ENCODE results near the gene LBHD2. TPM values are rescaled to one million over a fixed set of nuclear protein-coding genes. Genes with fewer than 3 reads are reported as not detected.

The LBHD2 gene
- total RNA-seq, 1 donor from 2014 or later = not detected

DNA sequence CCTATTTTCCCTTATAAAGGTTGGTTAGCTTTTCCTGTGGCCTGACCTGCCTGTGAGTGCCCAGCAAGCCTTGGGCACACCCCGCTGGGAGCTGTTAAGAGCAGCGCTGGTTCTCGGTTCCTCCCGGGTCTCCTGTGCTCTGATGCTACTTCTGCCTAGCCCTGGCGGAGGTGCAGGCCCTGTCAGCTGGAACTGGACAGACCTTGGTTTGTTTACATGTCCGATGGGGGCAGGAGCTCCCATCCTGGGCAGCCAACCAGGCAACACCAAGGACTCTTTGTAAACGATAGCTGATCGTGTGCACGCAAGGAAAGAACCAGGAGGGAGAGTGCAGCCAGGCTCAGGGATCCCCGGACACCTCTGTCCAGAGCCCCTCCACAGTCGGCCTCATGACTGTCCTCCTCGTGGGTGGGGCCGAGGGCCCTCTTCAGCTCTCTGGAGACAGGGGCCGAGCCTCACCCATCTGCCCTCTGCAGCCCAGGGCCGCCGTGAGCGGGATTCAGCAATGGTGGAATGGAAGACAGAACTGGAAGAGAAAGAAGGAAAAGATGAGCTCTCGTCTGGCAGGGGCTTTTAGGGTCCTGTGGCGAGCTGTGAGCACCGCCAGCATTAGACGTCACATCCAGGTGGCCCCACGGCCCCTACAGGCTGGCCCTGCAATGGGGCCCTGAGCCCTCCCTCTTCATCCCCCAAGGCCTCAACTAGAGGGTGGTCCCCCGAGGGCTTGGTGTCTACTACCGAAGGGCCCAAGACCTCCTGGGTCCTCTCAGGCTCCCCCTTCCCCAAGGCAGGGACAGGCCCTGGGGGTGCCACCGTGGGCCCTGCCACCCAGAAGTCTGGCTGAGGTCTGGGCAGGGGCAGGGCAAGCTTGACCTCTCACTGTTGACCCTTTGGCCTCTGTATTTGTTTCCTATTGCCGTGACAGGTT is 51.6 kb downstream of the LBHD2 start:
- Mint-ChIP-seq H3K9me3 (ENCODE audit: unreplicated experiment) (peaks cover 6% of the 10 kb centered on the region), H3K4me3 (ENCODE audit: unreplicated experiment) (no peak overlapping the region), H3K27me3 (ENCODE audit: unreplicated experiment) (peaks cover 12% of the 10 kb centered on the region), H3K4me1 (ENCODE audit: low read depth, unreplicated experiment) (peaks cover 6% of the 10 kb centered on the region), H3K27ac (ENCODE audit: unreplicated experiment) (no peak overlapping the region), H3K36me3 (ENCODE audit: unreplicated experiment) (peaks cover 5% of the 10 kb centered on the region)
- no peak for DNase-seq
- TF ChIP-seq, protein P1, sequence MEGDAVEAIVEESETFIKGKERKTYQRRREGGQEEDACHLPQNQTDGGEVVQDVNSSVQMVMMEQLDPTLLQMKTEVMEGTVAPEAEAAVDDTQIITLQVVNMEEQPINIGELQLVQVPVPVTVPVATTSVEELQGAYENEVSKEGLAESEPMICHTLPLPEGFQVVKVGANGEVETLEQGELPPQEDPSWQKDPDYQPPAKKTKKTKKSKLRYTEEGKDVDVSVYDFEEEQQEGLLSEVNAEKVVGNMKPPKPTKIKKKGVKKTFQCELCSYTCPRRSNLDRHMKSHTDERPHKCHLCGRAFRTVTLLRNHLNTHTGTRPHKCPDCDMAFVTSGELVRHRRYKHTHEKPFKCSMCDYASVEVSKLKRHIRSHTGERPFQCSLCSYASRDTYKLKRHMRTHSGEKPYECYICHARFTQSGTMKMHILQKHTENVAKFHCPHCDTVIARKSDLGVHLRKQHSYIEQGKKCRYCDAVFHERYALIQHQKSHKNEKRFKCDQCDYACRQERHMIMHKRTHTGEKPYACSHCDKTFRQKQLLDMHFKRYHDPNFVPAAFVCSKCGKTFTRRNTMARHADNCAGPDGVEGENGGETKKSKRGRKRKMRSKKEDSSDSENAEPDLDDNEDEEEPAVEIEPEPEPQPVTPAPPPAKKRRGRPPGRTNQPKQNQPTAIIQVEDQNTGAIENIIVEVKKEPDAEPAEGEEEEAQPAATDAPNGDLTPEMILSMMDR (IDR thresholded peaks at IDR 0.05; ENCODE audit: partially characterized antibody, unreplicated experiment) = no peak

DNA sequence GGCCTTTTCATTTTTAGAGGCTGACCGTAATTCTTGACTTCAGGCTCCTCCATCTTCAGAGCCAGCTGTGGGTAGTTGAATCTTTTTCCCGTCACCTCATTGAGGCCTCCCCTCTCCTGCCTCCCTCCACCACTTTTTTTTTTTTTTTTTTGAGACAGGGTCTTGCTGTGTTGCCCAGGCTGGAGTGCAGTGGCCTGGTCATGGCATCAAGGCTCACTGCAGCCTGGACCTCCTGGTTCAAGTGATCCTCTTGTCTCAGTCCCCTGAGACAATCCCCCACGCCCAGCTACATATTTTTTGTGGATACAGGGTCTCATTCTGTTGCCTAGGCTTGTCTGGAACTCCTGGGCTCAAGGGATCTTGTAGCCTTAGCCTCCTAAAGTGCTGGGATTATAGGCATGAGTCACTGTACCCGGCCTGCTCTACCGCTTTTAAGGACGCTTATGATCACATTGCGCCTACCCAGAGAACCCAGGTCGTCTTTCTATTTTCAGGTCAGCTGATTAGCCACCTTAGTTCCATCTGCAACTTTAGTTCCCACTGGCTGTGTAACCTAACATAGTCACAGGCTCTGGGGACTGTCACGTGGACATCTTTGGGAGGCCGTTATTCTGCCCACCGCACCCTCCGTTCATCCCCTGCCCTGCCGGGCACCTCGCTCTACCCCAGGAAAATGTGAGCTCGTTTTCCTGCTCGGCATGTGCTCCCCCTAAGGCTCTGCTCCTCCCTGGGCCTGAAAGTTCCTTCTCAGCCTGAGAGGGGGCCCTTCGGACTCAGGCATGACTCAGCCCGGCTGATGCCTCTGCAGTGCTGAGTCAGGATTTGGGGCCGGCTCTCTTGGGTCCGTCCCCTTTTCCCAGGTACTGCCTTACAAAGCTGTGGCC is 52.6 kb downstream of the LBHD2 start:
- Mint-ChIP-seq H3K36me3 (ENCODE audit: unreplicated experiment) (peaks cover 5% of the 10 kb centered on the region), H3K4me3 (ENCODE audit: unreplicated experiment) (no peak overlapping the region), H3K9me3 (ENCODE audit: unreplicated experiment) (peaks cover 8% of the 10 kb centered on the region)

DNA sequence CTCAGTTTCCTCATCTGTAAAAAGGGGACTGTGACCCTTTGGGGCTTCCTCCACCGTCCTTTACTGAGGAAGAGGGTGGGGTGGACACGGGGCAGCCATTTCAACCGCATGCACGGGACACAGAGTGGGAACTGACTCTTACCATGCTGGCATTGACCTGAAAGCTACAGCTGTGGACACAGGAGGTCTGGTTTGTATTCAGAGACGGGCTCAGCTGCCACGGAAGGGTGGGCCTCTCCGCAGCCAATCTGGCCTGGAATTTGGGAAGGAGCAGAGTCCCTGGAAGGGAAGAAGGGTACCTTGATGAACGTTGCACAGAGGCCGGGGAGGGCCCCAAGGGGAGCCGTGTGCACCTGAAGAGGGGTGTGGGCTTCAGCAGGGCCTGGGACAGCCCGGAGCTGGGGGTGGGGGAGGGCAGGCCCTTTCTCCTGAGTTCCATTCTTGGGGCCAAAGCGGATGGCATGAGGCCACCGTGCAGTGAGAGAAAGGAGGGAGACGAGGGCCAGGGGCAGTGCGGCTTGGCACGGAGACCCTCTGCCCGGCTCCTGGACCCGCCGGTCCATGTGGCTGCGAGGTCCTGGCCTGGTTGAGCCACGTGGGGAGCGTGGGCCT is 53.8 kb downstream of the LBHD2 start:
- Mint-ChIP-seq H3K4me1 (ENCODE audit: low read depth, unreplicated experiment) (peaks cover 22% of the 10 kb centered on the region), H3K36me3 (ENCODE audit: unreplicated experiment) (peaks cover 5% of the 10 kb centered on the region)

More for the DNA sequence above, 52.6 kb downstream of the LBHD2 start:
- DNase-seq = no peak
- peaks cover 10% of the 10 kb centered on the region for H3K27me3 Mint-ChIP-seq (ENCODE audit: unreplicated experiment)
- TF ChIP-seq, protein P1 (IDR thresholded peaks at IDR 0.05; ENCODE audit: partially characterized antibody, unreplicated experiment) = no peak
- H3K27ac Mint-ChIP-seq (ENCODE audit: unreplicated experiment) = peak overlapping the region; percentile 68
- H3K4me1 Mint-ChIP-seq (ENCODE audit: low read depth, unreplicated experiment) = peaks cover 11% of the 10 kb centered on the region

DNA sequence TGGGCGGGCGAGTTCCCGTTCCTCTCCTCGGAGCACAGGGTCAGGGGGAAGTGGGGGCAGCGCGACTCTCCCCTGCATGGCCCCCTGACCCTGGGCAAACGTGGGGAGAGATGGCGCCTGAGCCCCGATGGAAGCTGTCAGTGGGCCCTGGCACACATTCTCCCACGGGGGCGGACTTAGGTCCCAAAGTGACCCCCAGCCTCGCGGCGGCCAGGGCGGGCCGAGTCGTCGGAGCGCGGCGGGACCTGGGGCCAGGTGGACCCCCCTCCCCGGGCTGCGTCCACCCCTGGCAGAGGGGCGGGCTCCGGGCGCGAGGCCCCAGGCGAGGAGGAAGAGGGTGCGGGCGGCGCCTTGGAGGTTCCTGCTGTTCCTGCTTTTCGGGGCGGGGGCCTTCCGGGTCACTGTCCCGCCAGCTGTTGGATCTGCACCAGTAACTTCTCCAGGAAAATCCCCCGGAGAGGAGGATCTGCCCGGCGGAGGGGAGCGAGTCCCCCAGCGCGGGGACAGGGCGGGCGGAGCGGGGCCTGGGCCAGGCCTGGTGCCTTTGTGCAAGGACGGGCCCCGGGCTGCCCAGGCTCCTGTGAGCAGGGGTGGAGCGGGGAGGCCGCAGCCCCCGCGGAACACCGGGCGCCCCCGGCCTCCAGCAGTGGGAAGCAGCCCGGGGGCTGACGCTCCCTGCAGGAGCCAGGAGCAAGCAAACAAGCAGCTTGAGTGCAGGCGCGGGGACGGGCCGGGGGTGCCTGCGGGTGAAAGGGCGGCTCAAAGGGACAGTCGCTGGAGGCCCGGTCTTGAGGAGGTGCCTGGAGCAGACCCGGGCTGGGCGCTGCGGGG is 54.5 kb downstream of the LBHD2 start:
- peaks cover 7% of the 10 kb centered on the region for H3K27me3 Mint-ChIP-seq (ENCODE audit: unreplicated experiment)
- no peak overlapping the region for H3K27ac Mint-ChIP-seq (ENCODE audit: unreplicated experiment)
- H3K36me3 Mint-ChIP-seq (ENCODE audit: unreplicated experiment) = peaks cover 5% of the 10 kb centered on the region
- peaks cover 9% of the 10 kb centered on the region for H3K9me3 Mint-ChIP-seq (ENCODE audit: unreplicated experiment)
- peak overlapping the region; percentile 49 for H3K4me3 Mint-ChIP-seq (ENCODE audit: unreplicated experiment)
- TF ChIP-seq, protein P1 (IDR thresholded peaks at IDR 0.05; ENCODE audit: partially characterized antibody, unreplicated experiment) = no peak
- DNase-seq = peak; percentile 54
- peaks cover 29% of the 10 kb centered on the region for H3K4me1 Mint-ChIP-seq (ENCODE audit: low read depth, unreplicated experiment)

More for the DNA sequence above, 53.8 kb downstream of the LBHD2 start:
- no peak overlapping the region for H3K27ac Mint-ChIP-seq (ENCODE audit: unreplicated experiment)
- no peak for DNase-seq
- TF ChIP-seq, protein P1 (IDR thresholded peaks at IDR 0.05; ENCODE audit: partially characterized antibody, unreplicated experiment) = no peak
- H3K4me3 Mint-ChIP-seq (ENCODE audit: unreplicated experiment) = no peak overlapping the region
- peaks cover 7% of the 10 kb centered on the region for H3K27me3 Mint-ChIP-seq (ENCODE audit: unreplicated experiment)
- peaks cover 10% of the 10 kb centered on the region for H3K9me3 Mint-ChIP-seq (ENCODE audit: unreplicated experiment)

Measured in glutamatergic neuron (in vitro differentiated cells).